GM19351 (cell line): ENCODE data around the gene PRDM1.
A peak's percentile ranks its signal among the peaks of the same experiment; 100 is the strongest.

Experiments used
- ATAC-seq: cut with Tn5 transposase; IDR thresholded peaks from one replicate; pipeline ENCODE4 v1.9.1; 2021; ENCODE audit warnings: mild to moderate bottlenecking, moderate library complexity; ENCODE audit not compliant: unreplicated experiment

Gene PRDM1

GRCh38 chr6:106069478-106069877 is 16.7 kb upstream of the PRDM1 start:
- ATAC-seq: no peak

- no peak for ATAC-seq
These were observed 15.5 kb upstream of the PRDM1 start for GRCh38 chr6:106070636-106071035.

GRCh38 chr6:106072501-106073090 is 13.5 kb upstream of the PRDM1 start:
- no peak for ATAC-seq

GRCh38 chr6:106074146-106074545 is 12.0 kb upstream of the PRDM1 start:
- no peak for ATAC-seq

- ATAC-seq: no peak
These were observed 10.0 kb upstream of the PRDM1 start for GRCh38 chr6:106076139-106076538.

GRCh38 chr6:106077170-106077569 is 9.0 kb upstream of the PRDM1 start:
- ATAC-seq: no peak

GRCh38 chr6:106077881-106078280 is 8.3 kb upstream of the PRDM1 start:
- no peak for ATAC-seq

GRCh38 chr6:106079961-106080762 is 6.0 kb upstream of the PRDM1 start:
- ATAC-seq: no peak

GRCh38 chr6:106080763-106081095 is 5.4 kb upstream of the PRDM1 start:
- ATAC-seq: no peak

GRCh38 chr6:106081715-106082114 is 4.4 kb upstream of the PRDM1 start:
- ATAC-seq: no peak

GRCh38 chr6:106082735-106083398 is 3.3 kb upstream of the PRDM1 start:
- ATAC-seq: no peak

- no peak for ATAC-seq
These were observed 2.5 kb upstream of the PRDM1 start for GRCh38 chr6:106083618-106084017.

- peak; percentile 82 for ATAC-seq
These were observed 1.8 kb upstream of the PRDM1 start for GRCh38 chr6:106084106-106084988.

GRCh38 chr6:106084989-106085691 is 996 bp upstream of the PRDM1 start:
- ATAC-seq: no peak

GRCh38 chr6:106085692-106085983 is 498 bp upstream of the PRDM1 start:
- no peak for ATAC-seq

GRCh38 chr6:106086814-106087175 is 659 bp downstream of the PRDM1 start:
- no peak for ATAC-seq

- ATAC-seq: no peak
These were observed 1.6 kb downstream of the PRDM1 start for GRCh38 chr6:106087548-106088325.

GRCh38 chr6:106090001-106090400 is 3.9 kb downstream of the PRDM1 start:
- no peak for ATAC-seq

- no peak for ATAC-seq
These were observed 6.1 kb downstream of the PRDM1 start for GRCh38 chr6:106092279-106092678.
